ENCODE measurements around the gene HJURP. TPM values are rescaled to one million over a fixed set of nuclear protein-coding genes. Genes with fewer than 3 reads are reported as not detected.
"Not testable (repeated sequence)": the region's sequence is repeated elsewhere in the genome, so short reads cannot be mapped to it uniquely, and the experiment has no call there.

The HJURP gene, protein sequence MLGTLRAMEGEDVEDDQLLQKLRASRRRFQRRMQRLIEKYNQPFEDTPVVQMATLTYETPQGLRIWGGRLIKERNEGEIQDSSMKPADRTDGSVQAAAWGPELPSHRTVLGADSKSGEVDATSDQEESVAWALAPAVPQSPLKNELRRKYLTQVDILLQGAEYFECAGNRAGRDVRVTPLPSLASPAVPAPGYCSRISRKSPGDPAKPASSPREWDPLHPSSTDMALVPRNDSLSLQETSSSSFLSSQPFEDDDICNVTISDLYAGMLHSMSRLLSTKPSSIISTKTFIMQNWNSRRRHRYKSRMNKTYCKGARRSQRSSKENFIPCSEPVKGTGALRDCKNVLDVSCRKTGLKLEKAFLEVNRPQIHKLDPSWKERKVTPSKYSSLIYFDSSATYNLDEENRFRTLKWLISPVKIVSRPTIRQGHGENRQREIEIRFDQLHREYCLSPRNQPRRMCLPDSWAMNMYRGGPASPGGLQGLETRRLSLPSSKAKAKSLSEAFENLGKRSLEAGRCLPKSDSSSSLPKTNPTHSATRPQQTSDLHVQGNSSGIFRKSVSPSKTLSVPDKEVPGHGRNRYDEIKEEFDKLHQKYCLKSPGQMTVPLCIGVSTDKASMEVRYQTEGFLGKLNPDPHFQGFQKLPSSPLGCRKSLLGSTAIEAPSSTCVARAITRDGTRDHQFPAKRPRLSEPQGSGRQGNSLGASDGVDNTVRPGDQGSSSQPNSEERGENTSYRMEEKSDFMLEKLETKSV
- 11.3 and 12.2 TPM in 2 replicates for polyA plus RNA-seq (2011; rRNA removed)
- 19.0 and 19.4 TPM in 2 replicates for polyA minus RNA-seq (2011; rRNA and poly(A)+ RNA removed)

DNA sequence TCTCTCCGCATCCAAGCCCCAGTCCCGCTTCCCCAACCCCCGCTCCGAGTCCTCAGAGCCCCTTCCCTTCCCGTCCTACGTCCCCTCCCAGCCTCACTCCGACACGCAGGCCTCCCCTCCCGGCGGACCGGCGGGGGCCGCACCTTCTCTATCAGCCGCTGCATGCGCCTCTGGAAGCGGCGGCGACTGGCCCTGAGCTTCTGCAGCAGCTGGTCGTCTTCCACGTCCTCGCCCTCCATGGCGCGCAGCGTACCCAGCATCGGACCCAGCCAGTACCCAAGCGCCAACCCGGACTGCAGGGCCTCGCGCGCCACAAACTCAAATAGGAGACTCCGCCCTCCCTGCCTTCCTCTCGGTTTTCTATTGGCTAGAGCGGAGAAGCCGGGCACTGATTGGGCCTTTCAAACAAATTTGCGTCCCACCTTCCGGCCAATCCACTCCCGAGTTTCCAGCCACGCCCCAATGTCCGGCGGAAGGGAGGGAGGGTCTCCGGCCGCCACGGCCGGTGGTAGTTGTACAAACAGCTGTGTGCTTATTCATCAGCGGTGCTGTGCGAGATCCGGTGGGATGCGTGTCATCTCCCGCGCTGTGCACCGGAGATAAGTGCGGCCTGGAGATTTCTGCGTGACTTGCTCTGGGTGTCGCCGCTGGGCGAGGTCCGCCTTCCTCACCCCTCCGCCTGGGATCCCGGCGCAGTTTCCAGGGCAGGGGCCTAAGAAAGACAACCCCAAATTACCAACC lies at the start of gene HJURP:
HJURP (minus strand) TSS at position 295 of the 741 bp plus-strand sequence; CDS start at position 260, 35 bp downstream.
- H3K27me3 ChIP-seq (ENCODE audit: control insufficient read depth, insufficient read depth, low read length), result no peaks in the 10 kb centered on the region
- H3K4me3 ChIP-seq (ENCODE audit: low read depth, low read length), result peak within 1 kb of the TSS; percentile 83
- peaks cover 3% of the 10 kb centered on the region; the same call in 1 of the 2 replicates for H3K9me3 ChIP-seq (ENCODE audit: control insufficient read depth, insufficient read depth, low read length)
- DNase-seq (ENCODE audit: low read depth, low spot score), result peak; percentile 89
- POLR2A ChIA-PET, result interaction anchor here (0.7 to 0.8 kb wide), 2 partner anchors 11 to 20 kb away, joined by 3 to 4 read pairs; no protein-coding TSS in a partner anchor
- CTCF ChIA-PET, result no interaction called here
- H3K27ac ChIP-seq (ENCODE audit: low read depth, low read length), result peak within 1 kb of the TSS; percentile 87
- TF ChIP-seq, protein P1, sequence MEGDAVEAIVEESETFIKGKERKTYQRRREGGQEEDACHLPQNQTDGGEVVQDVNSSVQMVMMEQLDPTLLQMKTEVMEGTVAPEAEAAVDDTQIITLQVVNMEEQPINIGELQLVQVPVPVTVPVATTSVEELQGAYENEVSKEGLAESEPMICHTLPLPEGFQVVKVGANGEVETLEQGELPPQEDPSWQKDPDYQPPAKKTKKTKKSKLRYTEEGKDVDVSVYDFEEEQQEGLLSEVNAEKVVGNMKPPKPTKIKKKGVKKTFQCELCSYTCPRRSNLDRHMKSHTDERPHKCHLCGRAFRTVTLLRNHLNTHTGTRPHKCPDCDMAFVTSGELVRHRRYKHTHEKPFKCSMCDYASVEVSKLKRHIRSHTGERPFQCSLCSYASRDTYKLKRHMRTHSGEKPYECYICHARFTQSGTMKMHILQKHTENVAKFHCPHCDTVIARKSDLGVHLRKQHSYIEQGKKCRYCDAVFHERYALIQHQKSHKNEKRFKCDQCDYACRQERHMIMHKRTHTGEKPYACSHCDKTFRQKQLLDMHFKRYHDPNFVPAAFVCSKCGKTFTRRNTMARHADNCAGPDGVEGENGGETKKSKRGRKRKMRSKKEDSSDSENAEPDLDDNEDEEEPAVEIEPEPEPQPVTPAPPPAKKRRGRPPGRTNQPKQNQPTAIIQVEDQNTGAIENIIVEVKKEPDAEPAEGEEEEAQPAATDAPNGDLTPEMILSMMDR (IDR thresholded peaks at IDR 0.05; ENCODE audit: low read depth, low read length), result no peak

DNA sequence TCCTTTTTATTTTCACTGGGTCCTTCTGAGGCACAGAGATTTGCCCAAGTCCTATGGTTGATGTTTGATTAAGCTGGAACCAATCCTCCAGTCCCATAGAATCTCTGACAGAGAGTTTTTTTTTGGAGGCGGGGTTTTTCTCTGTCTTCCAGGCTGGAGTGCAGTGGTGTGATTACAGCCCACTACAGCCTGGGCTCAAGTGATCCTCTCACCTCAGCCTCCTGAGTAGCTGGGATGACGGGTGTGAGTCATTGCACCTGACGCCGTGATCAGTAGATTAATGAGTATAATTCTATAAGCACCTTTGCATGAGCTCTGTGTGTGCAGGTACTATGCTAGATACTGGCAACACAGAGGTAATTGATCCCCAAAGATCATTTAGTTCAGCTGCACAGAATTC lies 47.5 kb upstream of the HJURP start:
- no peak for DNase-seq (ENCODE audit: low read depth, low spot score)
- Histone ChIP-seq H3K27me3 (ENCODE audit: control insufficient read depth, insufficient read depth, low read length) (peaks cover 10% of the 10 kb centered on the region), H3K4me3 (ENCODE audit: low read depth, low read length) (no peak overlapping the region), H3K9me3 (ENCODE audit: control insufficient read depth, insufficient read depth, low read length) (no peaks in the 10 kb centered on the region), H3K27ac (ENCODE audit: low read depth, low read length) (no peak overlapping the region)
- TF ChIP-seq, protein P1 (IDR thresholded peaks at IDR 0.05; ENCODE audit: low read depth, low read length), result no peak
- ChIA-PET POLR2A (no interaction called here), CTCF (no interaction called here)

DNA sequence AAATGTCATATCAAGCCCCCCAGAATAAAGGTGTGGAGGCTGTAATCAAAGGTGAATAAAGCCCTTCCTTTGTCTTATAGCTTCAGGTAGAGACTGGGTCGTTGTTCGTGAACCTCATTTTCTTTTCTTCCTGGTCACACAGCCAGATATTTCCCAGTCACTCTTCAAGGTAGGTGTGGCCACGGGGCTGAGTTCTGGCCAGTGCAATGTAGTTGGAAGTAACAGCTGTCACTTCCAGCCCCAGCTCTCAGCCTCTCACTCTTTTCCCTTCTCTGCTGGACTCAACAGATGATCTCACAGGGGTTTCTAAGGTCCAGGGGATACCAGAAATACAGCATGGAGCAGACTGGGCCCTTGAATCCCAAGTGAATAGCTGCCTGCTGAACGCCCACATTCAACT lies 47.0 kb upstream of the HJURP start:
- no peak for DNase-seq (ENCODE audit: low read depth, low spot score)
- no peaks in the 10 kb centered on the region for H3K9me3 ChIP-seq (ENCODE audit: control insufficient read depth, insufficient read depth, low read length)
- peaks cover 10% of the 10 kb centered on the region for H3K27me3 ChIP-seq (ENCODE audit: control insufficient read depth, insufficient read depth, low read length)
- POLR2A ChIA-PET, result no interaction called here
- CTCF ChIA-PET, result no interaction called here
- TF ChIP-seq, protein P1 (IDR thresholded peaks at IDR 0.05; ENCODE audit: low read depth, low read length), result no peak
- no peak overlapping the region for H3K4me3 ChIP-seq (ENCODE audit: low read depth, low read length)
- H3K27ac ChIP-seq (ENCODE audit: low read depth, low read length), result no peak overlapping the region

DNA sequence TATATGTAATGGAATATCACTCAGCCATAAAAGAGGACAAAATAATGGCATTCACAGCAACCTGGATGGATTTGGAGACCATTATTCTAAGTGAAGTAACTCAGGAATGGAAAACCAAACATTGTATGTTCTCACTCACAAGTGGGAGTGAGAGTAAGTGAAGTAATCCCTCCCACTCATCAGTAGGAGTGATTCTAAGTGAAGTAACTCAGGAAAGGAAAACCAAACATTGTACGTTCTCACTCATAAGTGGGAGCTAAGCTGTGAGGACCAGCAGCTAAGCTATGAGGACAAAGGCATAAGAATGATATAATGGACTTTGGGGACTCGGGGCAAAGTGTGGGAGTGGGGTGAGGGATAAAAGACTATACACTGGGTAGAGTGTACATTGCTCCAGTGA lies 41.9 kb upstream of the HJURP start:
- H3K27me3 ChIP-seq (ENCODE audit: control insufficient read depth, insufficient read depth, low read length), result peaks cover 10% of the 10 kb centered on the region
- CTCF ChIA-PET; H3K4me3 ChIP-seq (ENCODE audit: low read depth, low read length); H3K27ac ChIP-seq (ENCODE audit: low read depth, low read length); H3K9me3 ChIP-seq (ENCODE audit: control insufficient read depth, insufficient read depth, low read length); DNase-seq (ENCODE audit: low read depth, low spot score); POLR2A ChIA-PET: not testable (repeated sequence)

DNA sequence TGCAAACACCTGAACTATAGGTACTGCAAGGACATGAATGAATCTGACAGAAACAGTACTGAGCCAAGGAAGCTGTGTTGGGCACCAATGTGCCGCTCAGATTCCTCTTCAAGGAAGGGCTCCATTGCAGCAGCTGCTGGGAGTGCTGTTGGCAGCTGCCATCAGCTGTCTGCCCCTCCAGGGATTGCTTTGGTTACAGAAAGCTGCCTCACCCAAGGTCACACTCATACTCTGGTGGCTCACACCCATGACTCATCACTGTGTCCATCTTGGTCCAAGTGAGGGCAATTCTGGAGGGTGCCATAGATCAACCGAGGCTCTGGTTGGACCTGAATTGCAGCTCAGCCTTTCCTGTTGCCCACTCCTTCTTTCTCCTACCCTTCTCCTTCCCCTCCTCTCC lies 38.5 kb upstream of the HJURP start:
- no peak overlapping the region for H3K4me3 ChIP-seq (ENCODE audit: low read depth, low read length)
- no peaks in the 10 kb centered on the region for H3K9me3 ChIP-seq (ENCODE audit: control insufficient read depth, insufficient read depth, low read length)
- CTCF ChIA-PET, result no interaction called here
- no peak overlapping the region for H3K27ac ChIP-seq (ENCODE audit: low read depth, low read length)
- TF ChIP-seq, protein P1 (IDR thresholded peaks at IDR 0.05; ENCODE audit: low read depth, low read length), result no peak
- POLR2A ChIA-PET, result no interaction called here
- DNase-seq (ENCODE audit: low read depth, low spot score), result no peak
- H3K27me3 ChIP-seq (ENCODE audit: control insufficient read depth, insufficient read depth, low read length), result peaks cover 13% of the 10 kb centered on the region

Data from AG04450 (cell line).